KMS-11 (cell line): Measurements from ENCODE around the gene TREML4.

Source experiments
- H2AFZ ChIP-seq: fragments of 200-600 bp; sonication (generic); 2 replicates; pipeline ENCODE4 v1.6.1; 2016; ENCODE audit warnings: antibody characterized with exemption, mixed run types, low read depth
- H3K27ac ChIP-seq: fragments of 200-600 bp; sonication (generic); 2 replicates; pipeline ENCODE4 v1.6.1; 2016; ENCODE audit warnings: mild to moderate bottlenecking, mixed run types
- H3K27me3 ChIP-seq: fragments of 200-600 bp; sonication (generic); 2 replicates; pipeline ENCODE4 v1.6.1; 2017; ENCODE audit warnings: mild to moderate bottlenecking, low read depth, mixed run types, moderate library complexity; ENCODE audit not compliant: insufficient read depth
- H3K36me3 ChIP-seq: fragments of 200-600 bp; sonication (generic); 2 replicates; pipeline ENCODE4 v1.6.1; 2017; ENCODE audit warnings: mild to moderate bottlenecking, mixed run types; ENCODE audit not compliant: insufficient read depth
- H3K4me1 ChIP-seq: fragments of 200-600 bp; sonication (generic); 2 replicates; pipeline ENCODE4 v1.6.1; 2016; ENCODE audit warnings: mild to moderate bottlenecking, low read depth, mixed run types; ENCODE audit not compliant: poor library complexity, severe bottlenecking
- H3K4me2 ChIP-seq: fragments of 200-600 bp; sonication (generic); 2 replicates; pipeline ENCODE4 v1.7.0; 2016; ENCODE audit warnings: mild to moderate bottlenecking, mixed run types
- H3K4me3 ChIP-seq: fragments of 200-600 bp; sonication (generic); IDR thresholded peaks from 2 replicates; pipeline ENCODE4 v1.6.1; 2017; ENCODE audit warnings: low read depth, low read length, mixed read lengths; ENCODE audit not compliant: insufficient read depth
- H3K79me2 ChIP-seq: fragments of 200-600 bp; sonication (generic); 2 replicates; pipeline ENCODE4 v1.6.1; 2016; ENCODE audit warnings: low read depth, mixed run types; ENCODE audit not compliant: insufficient read depth
- H3K9ac ChIP-seq: fragments of 200-600 bp; sonication (generic); 2 replicates; pipeline ENCODE4 v1.6.1; 2016; ENCODE audit warnings: mild to moderate bottlenecking, mixed run types
- H4K20me1 ChIP-seq: fragments of 200-600 bp; sonication (generic); 2 replicates; pipeline ENCODE4 v1.6.1; 2016; ENCODE audit warnings: mild to moderate bottlenecking, mixed run types; ENCODE audit not compliant: insufficient read depth
- TF ChIP-seq, protein P1 (sequence below): fragments of 200-600 bp; sonication (generic); conservative IDR thresholded peaks from 2 replicates; pipeline ENCODE4 v1.6.1; 2017; ENCODE audit warnings: low read depth, mild to moderate bottlenecking, antibody characterized with exemption, low read length, moderate library complexity, mixed read lengths

Gene TREML4, protein sequence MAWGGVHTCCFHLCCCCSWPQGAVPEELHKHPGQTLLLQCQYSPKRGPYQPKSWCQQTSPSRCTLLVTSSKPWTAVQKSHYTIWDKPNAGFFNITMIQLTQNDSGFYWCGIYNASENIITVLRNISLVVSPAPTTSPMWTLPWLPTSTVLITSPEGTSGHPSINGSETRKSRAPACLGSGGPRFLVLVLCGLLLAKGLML

DNA sequence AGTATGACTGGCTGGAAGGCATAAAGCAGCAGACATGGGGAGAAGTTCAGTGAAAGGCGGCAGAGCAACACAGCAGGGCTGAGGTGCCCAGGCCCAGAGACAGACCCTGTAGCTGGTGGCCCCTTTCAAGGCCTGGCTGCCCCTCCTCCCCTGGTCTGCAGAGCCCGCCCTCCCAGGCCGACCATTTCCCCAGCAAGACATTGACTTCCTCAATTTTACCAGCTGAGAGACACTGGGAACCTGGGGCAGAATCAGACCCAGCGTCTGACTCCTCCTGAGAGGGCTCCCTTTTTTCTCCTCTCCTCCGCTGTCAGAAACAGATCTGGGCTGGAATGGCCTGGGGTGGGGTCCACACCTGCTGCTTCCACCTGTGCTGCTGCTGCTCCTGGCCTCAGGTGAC, at the start of gene TREML4:
TREML4 (plus strand) TSS at position 254 of the 400 bp plus-strand sequence; CDS start at position 333, 79 bp downstream.
- Histone ChIP-seq H3K36me3 (no peaks in the 10 kb centered on the region), H3K79me2 (no peaks in the 10 kb centered on the region), H3K4me2 (no peak within 1 kb of the TSS), H3K4me3 (no peak within 1 kb of the TSS), H3K9ac (no peak within 1 kb of the TSS), H4K20me1 (no peaks in the 10 kb centered on the region), H3K27me3 (no peaks in the 10 kb centered on the region), H3K4me1 (no peaks in the 10 kb centered on the region), H3K27ac (no peak within 1 kb of the TSS), H2AFZ (no peak within 1 kb of the TSS)
- TF ChIP-seq, protein P1, sequence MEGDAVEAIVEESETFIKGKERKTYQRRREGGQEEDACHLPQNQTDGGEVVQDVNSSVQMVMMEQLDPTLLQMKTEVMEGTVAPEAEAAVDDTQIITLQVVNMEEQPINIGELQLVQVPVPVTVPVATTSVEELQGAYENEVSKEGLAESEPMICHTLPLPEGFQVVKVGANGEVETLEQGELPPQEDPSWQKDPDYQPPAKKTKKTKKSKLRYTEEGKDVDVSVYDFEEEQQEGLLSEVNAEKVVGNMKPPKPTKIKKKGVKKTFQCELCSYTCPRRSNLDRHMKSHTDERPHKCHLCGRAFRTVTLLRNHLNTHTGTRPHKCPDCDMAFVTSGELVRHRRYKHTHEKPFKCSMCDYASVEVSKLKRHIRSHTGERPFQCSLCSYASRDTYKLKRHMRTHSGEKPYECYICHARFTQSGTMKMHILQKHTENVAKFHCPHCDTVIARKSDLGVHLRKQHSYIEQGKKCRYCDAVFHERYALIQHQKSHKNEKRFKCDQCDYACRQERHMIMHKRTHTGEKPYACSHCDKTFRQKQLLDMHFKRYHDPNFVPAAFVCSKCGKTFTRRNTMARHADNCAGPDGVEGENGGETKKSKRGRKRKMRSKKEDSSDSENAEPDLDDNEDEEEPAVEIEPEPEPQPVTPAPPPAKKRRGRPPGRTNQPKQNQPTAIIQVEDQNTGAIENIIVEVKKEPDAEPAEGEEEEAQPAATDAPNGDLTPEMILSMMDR = no peak

DNA sequence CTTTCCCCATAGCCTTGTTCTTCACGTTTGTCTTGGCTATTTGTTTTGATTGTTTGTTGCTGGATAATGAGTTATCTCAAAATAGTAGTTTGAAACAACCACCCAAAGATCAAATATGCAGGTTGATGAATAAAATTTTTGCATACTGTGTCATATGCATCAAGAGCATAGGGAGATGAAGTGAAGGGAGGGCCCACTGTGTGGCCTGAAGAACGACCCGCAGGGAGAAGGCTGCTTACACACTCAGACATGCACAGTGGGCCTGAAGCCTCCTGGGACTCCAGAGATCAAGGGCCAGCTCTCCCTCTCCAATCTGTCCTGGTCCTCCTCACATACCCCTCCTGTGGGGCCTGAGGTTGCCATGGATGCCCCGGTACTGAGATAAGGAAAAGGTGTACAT, 49.0 kb upstream of the TREML4 start:
- Histone ChIP-seq H2AFZ (no peak overlapping the region), H4K20me1 (no peaks in the 10 kb centered on the region), H3K27me3 (no peaks in the 10 kb centered on the region), H3K4me2 (no peak overlapping the region), H3K4me3 (no peak overlapping the region), H3K9ac (no peak overlapping the region), H3K36me3 (no peaks in the 10 kb centered on the region), H3K4me1 (no peaks in the 10 kb centered on the region), H3K27ac (no peak overlapping the region), H3K79me2 (no peaks in the 10 kb centered on the region)
- TF ChIP-seq, protein P1 = no peak

DNA sequence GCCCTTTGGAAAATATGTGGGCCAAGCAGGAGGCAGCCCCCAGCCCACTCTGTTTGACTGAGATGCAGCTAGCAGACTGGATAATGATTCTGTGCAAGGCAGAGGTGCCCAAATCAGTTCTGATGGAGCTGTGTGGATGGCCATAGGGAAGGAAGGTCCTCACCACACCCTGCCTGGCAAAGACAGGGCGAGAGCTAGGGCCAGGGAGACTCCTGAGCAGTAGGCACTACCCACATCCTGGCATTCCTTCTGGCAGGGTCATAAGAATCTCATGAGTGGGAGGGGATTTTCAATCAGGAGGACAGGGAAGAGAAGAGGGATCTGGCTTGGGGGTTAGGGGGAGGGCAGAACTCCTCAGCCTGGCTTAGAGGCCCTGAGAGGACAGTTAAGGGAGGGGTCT, 46.6 kb upstream of the TREML4 start:
- Histone ChIP-seq H3K79me2 (no peaks in the 10 kb centered on the region), H3K27me3 (no peaks in the 10 kb centered on the region), H2AFZ (no peak overlapping the region), H3K9ac (no peak overlapping the region), H3K4me3 (no peak overlapping the region), H3K36me3 (no peaks in the 10 kb centered on the region), H3K27ac (no peak overlapping the region), H3K4me1 (no peaks in the 10 kb centered on the region), H4K20me1 (no peaks in the 10 kb centered on the region), H3K4me2 (no peak overlapping the region)
- TF ChIP-seq, protein P1 = no peak

DNA sequence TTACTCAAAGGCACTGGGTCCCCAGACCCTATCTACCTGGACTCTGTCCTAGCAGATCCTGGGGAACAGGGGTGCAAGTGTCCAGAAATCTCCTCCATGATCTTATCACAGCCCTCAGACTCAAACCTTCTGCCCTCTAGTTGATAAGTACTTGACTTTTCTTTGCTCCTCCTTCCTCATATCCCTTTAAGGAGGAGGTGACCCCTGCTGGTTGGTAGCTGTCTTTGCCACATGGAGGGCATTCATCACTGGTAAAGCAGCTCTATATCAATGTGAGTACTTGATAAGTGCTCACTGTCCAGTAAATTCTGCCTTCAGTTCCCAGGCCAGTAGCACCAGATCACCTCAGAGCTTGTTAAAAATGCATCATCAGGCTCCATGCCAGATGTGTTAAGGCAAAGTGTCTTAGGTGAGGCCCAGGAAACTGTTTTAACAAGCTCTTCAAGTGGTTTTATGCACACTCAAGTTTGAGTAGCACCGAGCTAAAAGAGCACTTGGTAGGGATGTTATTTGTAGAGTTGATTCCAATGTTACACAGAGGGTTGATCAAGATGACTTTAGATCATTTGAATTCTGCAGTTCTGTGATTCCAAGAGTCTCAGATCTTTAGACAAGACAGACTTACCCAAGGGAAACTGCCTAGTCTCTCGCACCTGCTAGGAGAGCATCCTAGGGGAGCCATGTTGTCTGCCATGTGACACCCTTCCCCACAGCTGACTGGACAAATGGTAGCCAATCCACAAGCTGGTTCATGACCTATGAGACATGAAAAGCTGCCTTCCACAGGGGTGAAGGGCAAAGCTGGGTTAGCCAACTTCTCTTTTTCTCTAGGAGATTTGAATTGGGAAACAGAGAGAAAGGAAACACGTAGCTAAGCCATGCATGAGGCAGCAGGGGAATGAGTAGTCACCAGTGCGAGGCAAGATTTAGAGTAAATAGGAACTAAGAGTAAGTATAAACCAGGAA, 45.8 kb upstream of the TREML4 start:
- H3K36me3 ChIP-seq = no peaks in the 10 kb centered on the region
- no peak overlapping the region for H3K27ac ChIP-seq
- H2AFZ ChIP-seq = no peak overlapping the region
- no peaks in the 10 kb centered on the region for H3K4me1 ChIP-seq
- no peaks in the 10 kb centered on the region for H4K20me1 ChIP-seq
- no peak overlapping the region for H3K4me2 ChIP-seq
- no peak overlapping the region for H3K9ac ChIP-seq
- H3K79me2 ChIP-seq = no peaks in the 10 kb centered on the region
- H3K27me3 ChIP-seq = no peaks in the 10 kb centered on the region
- H3K4me3 ChIP-seq = no peak overlapping the region
- TF ChIP-seq, protein P1 = peak; percentile 66
